GM19463 (cell line): ENCODE data around the gene METTL1.

ENCODE experiments used
- ATAC-seq: cut with Tn5 transposase; IDR thresholded peaks from one replicate; pipeline ENCODE4 v1.9.1; 2021; ENCODE audit warnings: mild to moderate bottlenecking, moderate library complexity; ENCODE audit not compliant: unreplicated experiment

Gene METTL1

DNA sequence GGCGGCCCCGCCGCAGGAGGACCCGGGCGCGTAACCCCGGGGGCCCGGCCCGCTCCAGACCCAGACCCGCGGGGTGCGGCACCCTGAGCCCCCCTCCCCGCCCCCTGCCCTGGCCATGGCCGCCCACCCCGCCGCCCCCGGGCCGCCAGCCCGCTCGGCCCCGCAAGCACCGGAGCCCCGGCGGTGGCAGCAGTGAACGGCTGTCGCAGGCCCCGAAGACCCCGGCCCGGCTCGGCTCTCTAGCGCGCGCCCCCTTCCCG, 16.8 kb downstream of the METTL1 start:
- ATAC-seq = no peak

DNA sequence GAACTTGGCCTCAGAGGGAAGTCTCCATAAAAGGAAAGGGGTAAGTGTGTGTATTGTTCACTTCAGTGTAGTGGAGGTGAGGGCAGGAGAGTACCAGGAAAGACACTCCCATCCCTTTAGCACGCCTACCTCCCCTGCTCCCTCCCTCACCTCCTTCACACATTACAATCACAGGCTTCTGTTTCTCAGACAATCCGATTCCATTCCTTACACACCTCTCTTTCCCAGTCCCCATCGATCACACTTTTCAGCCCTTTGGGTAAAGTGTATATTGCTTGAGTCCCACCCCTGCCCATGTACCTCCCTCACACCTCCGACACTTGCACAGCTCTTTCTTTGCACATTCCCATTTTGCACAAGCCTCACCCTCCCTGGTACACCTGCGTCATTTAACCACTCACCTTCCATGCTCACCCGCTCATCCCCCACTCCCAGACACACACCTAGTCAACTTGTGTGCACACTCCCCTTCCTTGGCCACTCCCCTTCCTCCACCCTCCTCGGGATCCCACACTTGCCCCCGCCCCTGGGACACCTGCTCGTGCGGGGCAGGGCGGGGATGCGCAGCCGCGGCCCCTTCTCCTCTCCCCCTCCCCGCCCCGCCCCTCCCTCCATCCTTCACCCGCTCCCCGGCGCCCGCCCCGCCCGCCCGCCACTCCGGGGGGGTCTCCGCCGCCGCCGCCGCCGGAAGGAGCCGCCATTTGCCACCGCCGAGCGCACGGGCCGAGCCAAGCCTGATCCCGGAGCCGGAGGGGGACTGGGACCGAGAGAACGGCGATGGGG, 17.3 kb downstream of the METTL1 start, which contains the start of gene MARCHF9:
MARCHF9 (plus strand) TSS at position 693 of the 783 bp plus-strand sequence. CDS start 426 bp downstream, outside the sequence.
- ATAC-seq = peak; percentile 40

DNA sequence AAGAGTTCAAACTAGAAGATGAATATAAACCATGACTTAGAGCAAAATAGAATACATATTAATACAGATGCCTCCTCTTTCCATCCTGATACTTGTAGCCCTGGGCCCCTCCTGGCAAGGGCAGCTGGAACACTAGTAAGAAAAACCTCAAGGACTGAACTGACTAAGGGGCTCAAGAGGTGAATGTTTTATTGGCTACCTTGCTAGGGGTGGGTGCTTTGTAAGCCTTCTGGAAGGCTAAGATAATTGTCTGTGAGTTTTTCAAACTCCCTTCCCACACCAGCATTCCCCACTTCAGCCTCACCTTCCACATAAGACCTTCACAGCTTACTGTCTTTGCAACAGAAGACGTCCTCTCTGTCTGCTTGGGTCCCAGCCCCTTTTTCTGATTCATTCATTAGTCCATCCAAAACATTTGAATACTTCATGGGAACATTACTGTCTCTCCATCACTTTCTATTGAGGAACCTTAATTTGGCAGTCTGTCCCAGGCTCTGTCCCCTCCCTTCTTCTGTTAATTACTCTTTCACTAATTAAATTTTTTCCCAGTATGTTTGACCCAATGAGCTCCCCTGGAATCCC, 18.1 kb downstream of the METTL1 start:
- no peak for ATAC-seq

DNA sequence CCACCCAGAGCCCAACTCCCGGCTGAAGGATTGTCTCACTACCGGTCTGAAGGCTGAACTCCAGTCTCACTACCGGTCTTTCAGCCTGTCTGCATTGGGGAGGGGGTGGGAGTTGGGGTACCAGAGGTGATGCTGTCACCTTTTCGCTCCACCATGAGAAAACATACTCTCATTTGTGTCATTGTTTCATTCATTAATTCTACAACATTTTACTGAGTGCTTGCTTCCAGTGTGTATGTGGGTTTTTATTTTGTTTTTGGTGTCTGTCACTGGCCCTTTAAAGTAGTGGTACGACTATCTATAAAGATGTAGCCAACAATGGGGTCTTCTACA, 19.3 kb downstream of the METTL1 start:
- no peak for ATAC-seq

DNA sequence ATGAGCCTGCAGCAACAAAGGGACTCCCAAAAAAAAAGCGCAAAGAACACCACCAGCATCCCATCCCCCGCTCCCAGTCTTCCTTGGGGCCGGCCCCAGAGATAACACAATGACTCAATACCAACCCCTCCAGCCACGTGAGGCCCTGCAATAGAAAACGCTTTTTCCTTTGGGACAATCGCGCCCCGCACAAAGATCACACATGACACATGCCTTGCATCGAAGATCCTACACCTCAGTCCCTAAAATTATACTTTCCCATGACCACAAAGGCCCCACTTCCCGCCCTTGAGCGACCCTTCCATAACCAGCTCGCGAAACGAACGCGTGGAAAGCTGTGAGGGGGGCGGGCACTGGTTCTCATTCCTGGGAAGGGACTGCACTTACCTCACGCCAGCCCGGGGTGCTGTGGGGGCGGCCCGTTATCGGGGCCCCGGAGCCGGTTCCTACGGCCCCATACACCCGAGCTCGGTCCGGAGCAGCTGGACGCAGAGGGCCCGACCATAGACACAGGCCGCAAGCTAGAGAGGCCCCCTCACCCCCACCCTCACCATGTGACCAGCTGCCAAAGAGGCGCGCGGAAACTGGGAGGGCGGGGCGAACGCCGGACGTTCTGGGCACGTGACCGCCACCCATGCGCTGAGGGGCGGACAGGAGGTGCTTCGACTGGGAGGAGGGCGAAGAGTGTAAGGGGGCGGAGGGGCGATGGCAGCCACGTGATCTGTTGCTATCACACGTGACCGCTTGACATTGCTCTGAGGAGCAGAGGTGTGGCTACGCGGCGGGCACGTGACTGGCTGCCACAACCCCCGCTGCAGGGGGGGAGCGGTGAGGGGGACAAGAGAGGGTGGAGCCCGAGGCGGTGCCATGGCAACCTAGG, 19.9 kb downstream of the METTL1 start, which contains the start of gene CDK4:
CDK4 (minus strand) TSS at position 523 of the 880 bp plus-strand sequence. CDS start 593 bp downstream, outside the sequence.
- peak; percentile 60 for ATAC-seq

DNA sequence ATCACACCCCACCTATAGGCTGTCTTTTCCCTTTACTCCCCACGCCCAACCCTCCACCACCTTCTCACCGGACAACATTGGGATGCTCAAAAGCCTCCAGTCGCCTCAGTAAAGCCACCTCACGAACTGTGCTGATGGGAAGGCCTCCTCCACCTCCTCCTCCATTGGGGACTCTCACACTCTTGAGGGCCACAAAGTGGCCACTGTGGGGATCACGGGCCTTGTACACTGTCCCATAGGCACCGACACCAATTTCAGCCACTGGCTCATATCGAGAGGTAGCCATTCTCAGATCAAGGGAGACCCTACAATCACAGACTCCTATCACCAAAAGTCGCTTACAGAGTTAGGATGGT, 20.5 kb downstream of the METTL1 start:
- no peak for ATAC-seq

DNA sequence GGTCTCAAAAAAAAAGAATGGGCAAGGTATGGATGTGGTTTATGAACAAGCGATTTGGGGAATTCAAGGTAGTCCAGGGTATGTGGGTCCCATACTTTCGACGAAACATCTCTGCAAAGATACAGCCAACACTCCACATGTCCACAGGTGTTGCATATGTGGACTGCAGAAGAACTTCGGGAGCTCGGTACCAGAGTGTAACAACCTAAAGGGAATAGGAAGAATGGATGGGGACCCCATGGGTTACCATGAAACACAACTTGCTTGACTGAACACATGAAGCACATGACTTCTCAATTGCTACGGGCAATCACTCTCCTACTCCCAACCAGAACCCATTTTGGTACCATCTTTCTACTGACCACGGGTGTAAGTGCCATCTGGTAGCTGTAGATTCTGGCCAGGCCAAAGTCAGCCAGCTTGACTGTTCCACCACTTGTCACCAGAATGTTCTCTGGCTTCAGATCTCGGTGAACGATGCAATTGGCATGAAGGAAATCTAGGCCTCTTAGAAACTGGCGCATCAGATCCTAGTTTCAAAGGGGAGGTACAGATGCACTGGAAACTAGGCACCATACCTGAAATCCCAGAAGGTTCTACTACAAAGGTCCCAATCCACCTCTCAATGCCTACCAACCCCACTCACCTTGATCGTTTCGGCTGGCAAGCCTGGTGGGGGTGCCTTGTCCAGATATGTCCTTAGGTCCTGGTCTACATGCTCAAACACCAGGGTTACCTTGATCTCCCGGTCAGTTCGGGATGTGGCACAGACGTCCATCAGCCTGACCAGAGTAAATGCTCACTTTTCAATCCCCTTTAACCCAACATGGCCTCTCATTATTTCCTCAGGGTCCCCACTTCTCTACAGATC, 21.1 kb downstream of the METTL1 start:
- no peak for ATAC-seq

DNA sequence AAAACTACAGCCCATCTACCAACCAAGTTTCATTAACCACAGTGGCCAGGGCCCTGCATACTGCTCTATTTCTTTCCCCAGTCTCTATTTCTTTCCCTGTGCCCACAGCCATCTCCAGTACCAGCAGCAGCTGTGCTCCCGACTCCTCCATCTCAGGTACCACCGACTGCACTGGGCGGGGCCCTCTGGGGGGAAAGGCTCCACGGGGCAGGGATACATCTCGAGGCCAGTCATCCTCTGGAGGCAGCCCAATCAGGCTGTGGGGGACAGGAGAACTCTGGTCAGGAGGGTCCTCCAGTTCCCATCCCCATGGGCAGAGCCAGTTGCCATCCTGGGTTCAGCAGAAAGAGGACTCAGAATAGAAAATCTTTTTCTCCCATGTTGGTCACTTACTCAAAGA, 22.8 kb downstream of the METTL1 start:
- no peak for ATAC-seq

DNA sequence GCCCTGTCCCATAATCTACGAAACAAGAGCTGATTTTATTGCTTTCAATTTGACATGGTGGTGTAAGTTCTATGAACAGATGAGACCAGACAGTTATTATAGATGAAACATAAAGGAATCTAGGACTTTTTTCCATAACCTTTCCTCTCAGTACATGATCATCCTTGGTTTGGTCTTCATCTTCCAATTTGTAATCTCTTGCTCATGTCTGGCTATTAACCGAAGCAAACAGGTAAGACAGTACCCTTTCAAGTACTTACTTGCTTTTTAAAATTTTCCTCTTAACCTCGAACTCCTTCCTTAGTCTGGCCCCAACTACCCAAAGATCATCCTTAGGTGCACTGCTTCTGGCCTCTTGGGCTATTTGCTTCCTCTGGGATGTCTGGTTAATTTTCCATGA, 25.9 kb downstream of the METTL1 start:
- ATAC-seq = no peak

DNA sequence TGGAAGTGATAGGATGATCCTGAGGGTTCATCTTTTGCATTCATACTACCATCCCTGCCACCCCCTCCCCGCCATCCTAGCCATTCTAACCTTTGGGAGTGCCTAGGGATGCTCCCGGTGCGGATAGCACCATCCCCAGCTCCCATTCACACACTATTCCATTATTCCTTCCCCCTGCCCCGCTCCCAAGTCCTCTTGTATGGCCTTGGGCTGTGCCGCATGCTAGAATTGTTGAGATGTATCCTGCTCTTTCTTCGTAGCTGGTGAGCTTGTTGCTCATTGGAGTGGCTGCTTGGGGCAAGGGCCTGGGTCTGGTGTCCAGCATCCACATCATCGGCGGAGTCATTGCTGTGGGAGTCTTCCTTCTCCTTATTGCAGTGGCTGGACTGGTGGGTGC, 26.4 kb downstream of the METTL1 start:
- ATAC-seq = no peak

DNA sequence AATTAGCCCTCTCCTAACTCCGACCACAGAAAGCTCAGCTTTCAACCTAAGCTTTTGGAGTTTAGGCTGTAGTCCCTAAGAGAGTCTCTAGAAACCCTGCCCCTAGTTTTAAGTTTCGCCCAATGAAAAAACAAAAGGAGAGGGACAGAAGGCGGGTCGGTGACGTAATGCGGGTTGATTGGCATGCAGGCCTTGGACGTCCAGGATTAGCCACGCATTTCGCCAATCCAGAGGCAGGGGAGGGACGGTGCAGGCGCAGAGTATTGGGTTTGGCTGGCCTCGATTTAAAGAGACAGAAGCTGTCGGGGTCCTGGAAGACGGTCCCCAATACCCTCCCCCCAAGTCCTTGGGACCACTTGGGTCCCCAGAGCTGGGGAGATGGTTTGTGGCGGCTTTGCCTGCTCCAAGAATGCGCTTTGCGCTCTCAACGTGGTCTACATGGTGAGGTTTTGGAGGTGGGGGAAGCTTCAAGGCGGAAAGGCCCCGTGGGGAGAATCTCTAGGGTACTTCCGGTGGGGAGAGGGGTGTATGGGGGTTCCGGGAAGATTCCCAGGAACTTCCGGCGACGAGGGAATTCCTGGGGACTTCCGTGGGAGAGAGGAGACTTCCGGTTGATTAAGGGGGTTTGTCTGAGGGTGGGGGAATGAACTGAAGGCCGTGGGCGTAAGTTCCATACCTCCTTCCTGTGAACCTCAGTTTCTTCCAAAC, 27.0 kb downstream of the METTL1 start, which contains the start of gene TSPAN31:
TSPAN31 (plus strand) TSS at position 263 of the 708 bp plus-strand sequence; CDS start at position 379, 116 bp downstream.
- peak; percentile 82 for ATAC-seq

DNA sequence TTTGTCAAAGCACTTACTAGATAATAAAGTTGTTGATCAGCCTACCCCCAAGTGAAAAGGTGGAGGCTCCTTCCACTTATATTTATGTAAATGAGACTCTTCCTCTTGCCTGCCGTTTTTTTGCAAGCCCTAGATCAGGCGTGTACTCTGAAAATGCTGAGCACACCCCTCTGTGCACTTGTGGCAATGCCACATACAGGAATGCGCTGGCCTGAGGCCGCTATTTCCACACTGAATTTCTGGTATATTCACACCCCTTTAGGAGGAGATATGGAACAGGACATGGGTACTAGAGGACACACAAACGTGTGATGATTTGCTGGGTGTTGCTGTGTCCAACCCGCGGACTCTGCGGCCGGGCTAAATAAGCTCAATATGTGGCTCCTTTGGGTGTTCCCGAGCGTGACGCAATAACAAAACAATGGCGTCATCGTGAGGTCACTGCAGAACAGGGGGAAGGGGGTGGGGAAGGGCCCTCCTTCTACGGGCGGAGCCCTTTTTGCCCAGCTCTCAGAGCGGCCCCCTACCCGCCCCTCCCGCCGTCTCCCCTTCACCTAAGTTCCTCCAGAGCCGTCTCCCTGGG, 27.6 kb downstream of the METTL1 start:
- peak; percentile 32 for ATAC-seq

DNA sequence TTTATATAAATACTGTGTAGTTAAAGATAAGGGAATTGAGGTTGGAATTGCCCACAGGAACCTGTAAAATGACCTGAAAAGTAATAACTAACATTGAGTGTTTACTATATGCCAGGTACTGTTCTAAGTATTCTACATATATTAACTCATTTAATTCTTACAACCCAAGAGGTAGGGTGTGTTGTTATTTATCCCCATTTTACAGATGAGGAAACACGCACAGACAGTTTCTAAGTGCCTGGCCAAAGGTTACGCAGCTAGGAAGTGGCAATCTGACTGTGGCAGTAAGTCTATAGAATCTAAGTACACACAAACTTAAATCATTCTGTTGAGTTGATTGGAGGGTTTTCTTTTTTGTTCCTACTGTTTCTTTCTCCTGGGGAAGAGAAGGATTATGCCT, 28.1 kb downstream of the METTL1 start:
- no peak for ATAC-seq

DNA sequence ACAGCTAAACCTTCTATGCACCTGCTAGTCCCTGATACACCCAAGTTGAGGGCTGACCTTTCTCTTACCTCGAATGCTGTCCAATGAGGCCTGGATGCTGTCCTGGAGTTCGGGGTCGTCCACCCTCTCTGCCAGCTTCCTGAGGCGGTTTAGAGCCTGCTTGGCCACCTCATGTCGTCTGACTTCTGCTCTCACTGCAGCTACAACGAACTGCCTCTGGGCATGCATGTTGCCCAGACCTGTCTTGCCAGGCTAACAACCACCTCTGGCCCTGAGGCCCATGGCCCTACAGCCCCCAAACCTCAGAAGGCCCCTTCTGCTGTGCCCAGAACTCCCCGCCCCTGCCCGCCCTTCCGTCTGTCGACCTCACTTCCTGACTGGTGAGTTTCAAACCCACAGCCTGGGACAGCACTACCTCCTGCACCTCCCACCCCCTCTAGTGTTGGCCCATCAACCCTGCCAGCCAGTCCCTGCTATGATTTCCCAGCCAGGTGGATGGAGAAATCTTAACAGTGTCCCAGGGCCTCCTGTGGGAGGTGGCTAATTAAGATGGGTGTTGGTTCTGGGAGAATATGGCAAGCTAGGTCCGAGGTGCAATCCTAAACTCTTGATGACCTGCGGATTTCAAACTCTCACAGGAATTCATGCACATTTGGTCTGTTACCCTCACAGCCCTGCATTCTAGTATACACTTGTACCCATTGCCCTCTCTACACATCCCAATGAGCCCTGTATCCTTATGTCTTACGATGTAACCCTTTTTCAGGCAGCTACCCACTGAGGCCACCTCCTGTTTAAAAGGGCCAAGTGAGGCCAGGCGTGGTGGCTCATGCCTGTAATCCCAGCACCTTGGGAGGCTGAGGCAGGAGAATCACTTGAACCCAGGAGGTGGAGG, 29.8 kb downstream of the METTL1 start:
- ATAC-seq = peak; percentile 50

DNA sequence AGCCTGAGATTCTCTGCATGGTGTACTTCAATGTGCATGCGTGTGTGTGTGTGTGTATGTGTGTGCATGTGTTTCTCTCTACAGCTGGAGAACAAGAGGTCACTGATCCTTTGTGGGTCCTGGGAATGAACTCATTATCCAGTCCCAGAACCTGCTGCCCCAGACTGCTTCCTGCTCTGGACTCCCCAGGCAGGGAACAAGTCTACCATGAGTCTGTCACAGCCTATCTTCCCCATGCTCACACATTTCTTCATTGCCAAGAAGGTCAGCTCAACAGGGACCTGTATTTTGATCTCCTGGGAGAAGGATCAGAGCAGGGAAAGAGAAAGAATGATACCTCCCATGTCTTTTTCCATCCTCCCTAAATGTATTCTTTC, 30.5 kb downstream of the METTL1 start:
- ATAC-seq = no peak

DNA sequence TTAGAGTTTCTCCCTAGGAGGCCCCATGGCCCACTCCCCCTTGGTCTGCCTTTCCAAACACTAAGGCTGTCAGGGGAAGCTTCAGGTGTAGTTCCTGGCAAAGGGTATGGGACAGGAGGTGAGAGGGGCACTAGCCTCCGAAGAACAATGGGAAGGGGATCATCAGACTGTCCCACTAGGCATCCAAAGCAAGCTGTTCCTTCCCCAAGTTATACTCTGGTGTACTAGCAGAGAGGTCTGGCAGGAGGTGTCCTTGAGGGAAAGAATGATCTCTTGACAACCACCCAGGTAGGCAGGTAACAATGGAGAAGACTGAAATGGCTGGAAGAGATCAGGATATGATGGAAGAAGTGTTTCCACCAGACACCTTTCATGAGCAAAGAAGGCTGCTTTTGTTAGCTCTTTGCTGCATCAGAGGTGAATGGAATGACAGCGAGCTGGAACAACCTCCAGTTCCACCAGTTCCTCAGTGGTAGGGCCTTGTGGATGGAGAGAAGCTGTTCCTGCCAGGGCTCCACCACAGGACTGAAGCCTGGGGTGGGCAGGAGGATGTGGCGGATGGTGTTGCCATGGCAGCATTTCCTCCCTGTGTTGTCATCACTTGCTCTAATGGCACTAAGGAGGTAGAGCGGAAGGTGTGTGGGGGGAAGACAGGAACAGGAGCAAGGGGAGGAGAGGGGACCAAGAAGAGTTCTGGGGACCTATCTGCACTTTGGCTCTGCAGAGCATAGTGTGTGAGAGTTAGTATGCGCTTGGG, 31.1 kb downstream of the METTL1 start:
- ATAC-seq = peak; percentile 39

DNA sequence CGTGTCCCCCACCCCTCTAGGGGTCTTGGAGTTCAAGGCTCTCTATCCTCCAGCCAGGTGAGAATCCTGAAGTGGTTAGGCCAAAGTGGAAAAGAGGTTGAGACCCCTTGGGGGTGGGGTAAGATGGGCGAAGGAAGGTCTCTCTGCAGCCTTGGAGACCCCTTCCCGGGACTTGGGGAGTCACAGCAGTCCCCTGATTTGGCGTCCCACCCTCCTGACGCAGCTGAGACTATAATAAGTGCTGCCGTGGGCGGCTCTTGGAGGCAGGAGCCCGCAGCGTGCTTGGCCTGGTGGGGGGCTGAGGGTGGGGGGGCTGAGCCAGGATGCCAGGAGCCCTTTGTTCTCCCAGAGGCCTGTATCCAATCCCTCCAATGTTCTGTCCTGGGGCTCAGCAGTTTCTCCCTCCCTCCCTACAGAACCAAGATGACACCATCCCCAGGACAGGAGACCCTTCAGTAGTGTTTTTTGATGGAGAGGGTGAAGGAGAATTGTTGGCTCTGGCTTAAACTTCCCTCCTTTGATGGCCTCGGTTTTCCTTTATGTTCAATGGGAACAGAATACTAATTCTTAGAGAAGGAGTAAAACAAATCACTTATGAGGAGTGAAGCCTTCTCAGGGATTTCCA, 31.9 kb downstream of the METTL1 start:
- ATAC-seq = no peak

DNA sequence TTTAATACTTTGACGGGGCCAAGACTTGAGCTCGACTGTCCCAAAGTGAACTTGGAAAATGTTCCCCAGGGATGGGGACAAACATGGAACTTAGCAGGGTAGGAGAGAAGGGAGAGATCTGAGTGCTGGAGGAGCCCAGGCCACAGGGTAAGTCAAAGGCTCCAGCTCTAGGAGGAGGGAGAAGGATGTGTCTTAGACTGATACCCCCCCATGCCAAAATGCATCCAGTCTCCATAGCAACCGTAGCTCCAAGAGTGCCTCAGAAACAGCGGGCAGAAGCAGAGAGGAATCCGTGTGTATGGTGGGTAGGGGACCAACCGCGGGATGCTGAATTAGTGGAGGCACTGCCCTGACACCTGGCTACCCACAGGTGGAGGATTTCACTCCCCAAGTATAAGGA, 32.5 kb downstream of the METTL1 start:
- no peak for ATAC-seq
